AML-193 (cell line): ENCODE results near the gene VPS54.
A peak's percentile ranks its signal among the peaks of the same experiment; 100 is the strongest.
"Not testable (repeated sequence)": the region's sequence is repeated elsewhere in the genome, so short reads cannot be mapped to it uniquely, and the experiment has no call there.

ENCODE experiments used
- DNase-seq, 2 experiments: peaks; one replicate each; lab custom pipeline; 2025; lab: John Stamatoyannopoulos, UW

The VPS54 gene

GRCh38 chr2:64021578-64021977 is 2.4 kb upstream of the VPS54 start:
- no peak for DNase-seq

- peak; percentile 31 to 33 for DNase-seq
Observed at GRCh38 chr2:64019975-64020528, 824 bp upstream of the VPS54 start.

- peak; percentile 30 to 44 for DNase-seq
Observed at GRCh38 chr2:64018701-64019082, 536 bp downstream of the VPS54 start.

DNA sequence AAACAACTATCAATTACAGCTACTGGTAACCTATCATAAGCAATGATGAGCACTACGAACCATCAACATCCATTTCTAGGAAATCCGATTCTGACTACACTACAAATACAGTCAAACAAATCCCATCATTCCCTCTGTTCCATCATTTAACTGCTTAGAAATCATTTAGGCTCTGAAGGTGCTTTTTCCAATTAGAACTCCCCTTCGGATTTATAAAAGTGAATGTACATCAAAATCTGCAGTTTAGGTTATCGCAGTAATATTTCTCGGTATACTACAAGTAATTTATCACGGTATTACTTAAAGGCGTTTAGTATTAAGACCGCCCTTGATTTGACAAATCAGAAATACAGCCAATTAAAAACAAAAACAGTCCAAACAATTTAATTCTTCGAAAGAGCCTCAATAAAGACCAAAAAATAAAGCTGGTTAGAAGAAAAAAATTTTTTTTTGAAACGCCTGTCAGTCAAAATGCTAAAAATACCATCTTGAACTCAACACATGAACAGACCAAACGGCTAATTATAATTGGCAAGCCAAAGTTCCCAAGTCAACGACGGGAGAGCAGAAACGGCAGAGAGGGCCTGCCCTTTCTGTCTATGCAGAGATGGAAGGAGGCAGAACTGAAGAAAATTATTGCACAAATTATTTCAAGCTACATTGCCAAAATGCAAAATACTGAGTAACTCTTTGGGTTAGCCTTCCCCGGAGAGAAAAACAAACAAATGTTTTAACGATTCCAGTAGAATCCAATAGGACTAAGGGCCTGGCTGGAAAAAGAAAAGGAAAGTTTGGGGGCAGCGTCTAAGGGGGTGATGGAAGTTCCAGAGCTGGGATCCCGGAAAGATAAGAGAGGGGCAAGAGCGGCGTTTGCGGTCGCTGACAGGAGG is 1.2 kb downstream of the VPS54 start:
- DNase-seq: peak; percentile 30 to 33

DNA sequence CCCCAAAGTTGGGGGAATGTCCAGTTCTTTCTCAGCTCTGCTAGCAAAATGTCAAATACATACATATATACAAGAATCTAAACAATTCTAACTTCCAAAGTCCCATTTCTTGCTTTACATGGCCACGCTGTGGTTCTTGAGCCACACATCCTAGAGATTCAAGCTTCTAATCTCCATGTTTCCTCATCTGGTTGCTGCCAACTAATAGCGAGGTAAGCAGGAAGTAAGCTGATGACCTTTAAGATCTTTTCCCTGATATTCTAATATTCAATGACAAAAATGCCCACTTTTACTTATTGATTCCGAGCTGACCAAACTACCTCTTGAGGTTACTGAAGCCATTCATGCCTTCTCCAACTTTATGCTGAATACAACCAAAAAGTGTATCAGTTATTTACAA is 3.3 kb downstream of the VPS54 start:
- DNase-seq: no peak

DNA sequence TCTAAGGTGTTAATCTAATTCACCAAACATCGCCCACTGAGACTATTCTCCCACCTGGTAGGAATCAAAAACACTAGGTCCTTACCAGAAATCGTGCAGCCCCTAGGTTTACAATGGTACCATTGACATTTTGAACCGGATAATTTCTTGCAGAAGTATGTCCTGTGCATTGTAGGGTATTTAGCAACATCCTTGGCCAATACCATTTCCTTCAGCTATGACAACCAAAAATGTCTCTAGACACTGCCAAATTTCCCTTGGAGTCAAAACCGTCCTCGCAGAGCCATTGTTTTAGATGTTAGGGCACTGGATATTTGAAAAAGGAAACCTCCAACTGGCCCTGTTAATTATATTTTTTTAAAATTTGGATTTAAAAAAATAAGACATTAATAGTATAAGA is 3.8 kb downstream of the VPS54 start:
- DNase-seq: peak; percentile 41 to 62

- no peak for DNase-seq
Observed at GRCh38 chr2:64014628-64015027, 4.6 kb downstream of the VPS54 start.

GRCh38 chr2:64013053-64013452 is 6.2 kb downstream of the VPS54 start:
- DNase-seq: no peak

- no peak for DNase-seq
Observed at GRCh38 chr2:64012115-64012514, 7.1 kb downstream of the VPS54 start.

- no peak for DNase-seq
Observed at GRCh38 chr2:64008434-64009009, 10.7 kb downstream of the VPS54 start.

- DNase-seq: no peak
Observed at GRCh38 chr2:64007924-64008323, 11.3 kb downstream of the VPS54 start.

GRCh38 chr2:64005707-64006356 is 13.4 kb downstream of the VPS54 start:
- DNase-seq: no peak

DNA sequence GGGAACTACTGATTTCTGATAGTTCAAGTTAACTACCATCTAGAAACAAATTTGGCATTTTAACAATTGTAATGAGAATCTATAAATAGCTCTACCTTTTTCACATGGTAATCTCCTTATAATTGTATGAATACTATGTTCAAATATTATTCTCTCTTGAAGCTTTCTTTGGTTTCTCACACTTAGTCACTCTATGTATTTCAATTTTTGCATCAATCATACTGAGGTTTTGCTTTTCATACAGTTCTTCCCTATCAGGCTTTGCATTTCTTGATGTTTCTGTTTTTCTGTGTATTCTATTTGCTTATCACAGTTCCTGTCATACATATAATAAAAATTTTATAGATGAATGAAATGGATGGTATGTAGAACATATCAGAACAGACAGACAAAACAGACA is 16.0 kb downstream of the VPS54 start:
- no peak for DNase-seq

- no peak for DNase-seq
Observed at GRCh38 chr2:64001382-64002101, 17.7 kb downstream of the VPS54 start.

DNA sequence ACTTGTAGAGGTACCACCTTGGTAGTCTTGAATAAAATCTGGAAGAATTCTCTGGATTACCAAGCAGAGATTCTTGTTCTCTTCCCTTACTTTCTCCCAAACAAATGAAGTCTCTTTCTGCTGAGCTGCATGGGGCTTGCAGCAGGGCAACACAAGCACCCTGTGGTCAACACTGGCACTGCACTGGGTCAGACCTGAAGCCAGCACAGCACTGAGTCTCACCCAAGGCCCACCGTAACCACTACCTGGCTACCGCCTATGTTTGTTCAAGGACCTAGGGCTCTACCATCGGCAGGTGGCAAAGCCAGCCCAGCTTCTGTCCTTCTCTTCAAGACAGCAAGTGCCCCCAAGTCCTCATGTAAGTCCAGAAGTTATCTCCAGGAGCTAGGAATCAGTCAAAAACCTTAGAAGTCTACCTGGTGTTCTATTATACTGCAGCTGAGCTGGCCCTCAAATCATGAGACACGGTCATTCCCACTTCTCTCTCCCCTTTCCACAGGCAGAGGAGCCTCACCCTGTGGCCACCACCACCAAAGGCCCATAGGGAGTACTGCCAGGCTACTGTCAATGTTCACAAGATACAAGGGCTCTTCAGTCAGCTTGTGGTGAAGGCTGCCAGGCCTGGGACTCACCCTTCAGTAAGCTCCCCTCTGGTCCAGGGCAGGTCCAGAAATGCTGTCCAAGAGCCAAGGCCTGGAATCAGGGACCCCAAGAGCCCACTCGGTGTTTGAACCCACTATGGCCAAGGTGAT is 18.4 kb downstream of the VPS54 start:
- no peak for DNase-seq

- DNase-seq: no peak
Observed at GRCh38 chr2:63999049-63999448, 20.2 kb downstream of the VPS54 start.

GRCh38 chr2:63996582-63997198 is 22.5 kb downstream of the VPS54 start:
- not testable (repeated sequence) for DNase-seq

GRCh38 chr2:63994329-63995070 is 24.7 kb downstream of the VPS54 start:
- DNase-seq: not testable (repeated sequence)

DNA sequence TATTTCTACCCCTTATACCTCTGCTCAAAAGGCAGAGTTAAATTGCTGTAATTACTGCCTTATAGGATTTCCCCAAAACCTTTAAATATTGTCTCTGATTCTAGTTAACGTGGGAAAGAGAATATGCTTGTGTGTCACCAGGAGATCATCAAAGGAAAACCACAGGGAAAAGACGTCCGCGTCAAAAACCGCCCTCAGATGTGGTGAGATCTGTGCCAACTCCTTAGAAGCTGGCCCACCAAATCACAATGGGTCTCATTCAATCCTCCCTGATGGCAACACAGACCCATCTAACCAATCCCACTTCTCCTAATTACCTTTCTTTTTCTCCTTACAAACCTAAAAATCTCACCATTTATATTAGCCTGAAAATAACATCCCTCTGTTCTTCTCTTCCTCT is 25.4 kb downstream of the VPS54 start:
- no peak for DNase-seq

DNA sequence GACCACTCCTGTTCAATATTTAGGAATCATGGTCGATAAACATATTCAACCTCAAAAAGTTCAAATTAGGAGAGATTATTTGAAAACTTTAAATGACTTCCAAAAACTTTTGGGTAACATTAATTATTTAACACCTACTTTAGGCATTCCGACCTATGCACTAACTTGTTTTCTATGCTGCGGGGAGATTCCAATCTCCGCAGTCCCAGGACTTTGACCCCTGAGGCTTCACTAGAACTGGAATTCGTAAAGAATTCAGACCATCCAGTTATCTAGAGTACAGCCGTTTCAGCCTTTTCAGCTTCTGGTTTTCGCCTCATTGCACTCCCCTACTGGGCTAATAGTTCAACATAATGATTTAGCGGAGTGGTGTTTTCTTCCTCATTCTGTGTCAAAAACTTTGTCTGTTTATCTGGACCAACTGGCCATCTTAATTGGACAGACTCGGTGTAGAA is 26.1 kb downstream of the VPS54 start:
- DNase-seq: not testable (repeated sequence)
